ENCODE measurements around the gene FLAD1. TPM values are rescaled to one million over a fixed set of nuclear protein-coding genes. Genes with fewer than 3 reads are reported as not detected.

The FLAD1 gene
- total and polyA plus RNA-seq, 2 donors (not counting 3 experiments of a cell fraction or from before 2014, with no cell fraction given): 42.2 to 59.1 TPM

GRCh38 chr1:154964359-154964758 lies 18.8 kb upstream of the FLAD1 start:
- FAIRE-seq (no peak), DNase-seq (ENCODE audit: low read depth, low spot score) (no peak)
- Histone ChIP-seq H3K27ac (ENCODE audit: insufficient read depth, low read depth, low read length) (no peak overlapping the region), H3K4me2 (ENCODE audit: insufficient read depth, low read length) (no peak overlapping the region), H2AFZ (ENCODE audit: low read depth, low read length) (no peak overlapping the region), H3K36me3 (ENCODE audit: control insufficient read depth in 2 of 2, extremely low read depth in 1 of 2, insufficient read depth in 2 of 2, low read length in 2 of 2) (peaks cover 19 to 39% of the 10 kb centered on the region in 2 experiments), H3K9me3 (replicated peaks; ENCODE audit: control insufficient read depth, insufficient read depth, low read length) (no peaks in the 10 kb centered on the region), H3K79me2 (ENCODE audit: control insufficient read depth, insufficient read depth, low read length) (peaks cover 55% of the 10 kb centered on the region), H3K27me3 (ENCODE audit: control insufficient read depth in 2 of 2, insufficient read depth in 2 of 2, low read length in 2 of 2) (no peaks in the 10 kb centered on the region), H4K20me1 (replicated peaks; ENCODE audit: control insufficient read depth, extremely low read depth, insufficient read depth, low read length) (no peaks in the 10 kb centered on the region), H3K9ac (replicated peaks; ENCODE audit: extremely low read depth, insufficient read depth, low read length) (no peak overlapping the region), H3K4me3 (replicated peaks in 1 of 3; ENCODE audit: insufficient read depth in 1 of 3, low read depth in 1 of 3, low read length in 3 of 3) (no peak overlapping the region), H3K9me1 (replicated peaks; ENCODE audit: control insufficient read depth, extremely low read depth, insufficient read depth, low read length) (no peaks in the 10 kb centered on the region), H3K4me1 (ENCODE audit: control insufficient read depth, extremely low read depth, insufficient read depth, low read length) (peaks cover 55% of the 10 kb centered on the region)
- no TSS peak for BruUV-seq (replicated peaks)
- intact Hi-C loops (cut with micrococcal nuclease) (no loop called here), dilution Hi-C loops (cut with MboI; ENCODE audit: extremely low pct_ligation_motif_present, low sequenced_read_pairs) (no loop called here)
- POLR2A ChIA-PET: interaction anchor here (1.9 kb wide), 1 partner anchor 9 kb away, joined by 4 read pairs; the partner anchor contains the start of gene PBXIP1
- CTCF ChIA-PET: interaction anchor here (1.9 to 4.0 kb wide), 2 partner anchors 30 to 53 kb away, joined by 7 to 48 read pairs; partner anchors contain the start of gene LENEP
- no peak for TF ChIP-seq FOS (IDR thresholded peaks at IDR 0.05; ENCODE audit: borderline replicate concordance, insufficient read depth, low read length)
- no peak for TF ChIP-seq GATA2 (IDR thresholded peaks at IDR 0.05; ENCODE audit: insufficient read depth, insufficient read length, low read depth, low read length)
- no peak for TF ChIP-seq POLR2A (IDR thresholded peaks at IDR 0.05; ENCODE audit: low read depth, low read length)
- TF ChIP-seq MAX (IDR thresholded peaks at IDR 0.05; ENCODE audit: insufficient read depth, insufficient read length): no peak
- no peak for TF ChIP-seq EZH2 (IDR thresholded peaks at IDR 0.05; ENCODE audit: borderline replicate concordance, low read depth, low read length, severe bottlenecking)
- TF ChIP-seq MYC (IDR thresholded peaks at IDR 0.05; ENCODE audit: low read depth, low read length): no peak
- TF ChIP-seq POLR2AphosphoS5 (IDR thresholded peaks at IDR 0.05; ENCODE audit: insufficient read depth, low read depth, low read length): no peak
- TF ChIP-seq CTCF (IDR thresholded peaks at IDR 0.05; ENCODE audit: extremely low read depth in 1 of 2, insufficient read depth in 1 of 2, low read depth in 1 of 2, low read length in 2 of 2): no peak
- TF ChIP-seq JUN (IDR thresholded peaks at IDR 0.05; ENCODE audit: borderline replicate concordance, insufficient read depth, insufficient read length, low read depth): no peak
